DOHH2 (cell line): ENCODE results near the gene RNF217.

Experiments
- EZH2phosphoT487 ChIP-seq: fragments of 200-600 bp; sonication (generic); IDR thresholded peaks from 2 replicates; pipeline ENCODE4 v1.6.1; 2017; ENCODE audit warnings: borderline replicate concordance, mild to moderate bottlenecking, antibody characterized with exemption, low read length, moderate library complexity, mixed read lengths
- TF ChIP-seq, protein P1 (sequence below): fragments of 200-600 bp; sonication (generic); IDR thresholded peaks from one replicate; pipeline ENCODE4 v1.5.1; 2014; ENCODE audit warnings: antibody characterized with exemption, mild to moderate bottlenecking, low read depth, low read length; ENCODE audit not compliant: poor library complexity, severe bottlenecking

DNA sequence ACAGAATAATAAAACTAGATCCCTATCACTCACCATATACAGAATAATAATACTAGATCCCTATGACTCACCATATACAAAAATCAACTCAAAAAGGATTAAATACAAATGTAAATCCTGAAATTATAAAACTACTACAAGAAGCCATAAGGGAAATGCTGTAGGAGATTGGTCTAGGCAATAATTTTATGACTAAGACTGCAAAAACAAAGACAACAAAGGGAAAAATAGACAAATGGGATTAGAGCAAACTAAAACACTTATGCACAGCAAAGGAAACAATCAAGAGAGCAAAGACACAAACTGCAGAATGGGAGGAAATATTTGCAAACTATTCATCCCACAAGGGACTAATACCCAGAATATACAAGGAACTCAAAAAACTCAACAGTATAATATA lies 4.1 kb upstream of the RNF217 start:
- TF ChIP-seq, protein P1, sequence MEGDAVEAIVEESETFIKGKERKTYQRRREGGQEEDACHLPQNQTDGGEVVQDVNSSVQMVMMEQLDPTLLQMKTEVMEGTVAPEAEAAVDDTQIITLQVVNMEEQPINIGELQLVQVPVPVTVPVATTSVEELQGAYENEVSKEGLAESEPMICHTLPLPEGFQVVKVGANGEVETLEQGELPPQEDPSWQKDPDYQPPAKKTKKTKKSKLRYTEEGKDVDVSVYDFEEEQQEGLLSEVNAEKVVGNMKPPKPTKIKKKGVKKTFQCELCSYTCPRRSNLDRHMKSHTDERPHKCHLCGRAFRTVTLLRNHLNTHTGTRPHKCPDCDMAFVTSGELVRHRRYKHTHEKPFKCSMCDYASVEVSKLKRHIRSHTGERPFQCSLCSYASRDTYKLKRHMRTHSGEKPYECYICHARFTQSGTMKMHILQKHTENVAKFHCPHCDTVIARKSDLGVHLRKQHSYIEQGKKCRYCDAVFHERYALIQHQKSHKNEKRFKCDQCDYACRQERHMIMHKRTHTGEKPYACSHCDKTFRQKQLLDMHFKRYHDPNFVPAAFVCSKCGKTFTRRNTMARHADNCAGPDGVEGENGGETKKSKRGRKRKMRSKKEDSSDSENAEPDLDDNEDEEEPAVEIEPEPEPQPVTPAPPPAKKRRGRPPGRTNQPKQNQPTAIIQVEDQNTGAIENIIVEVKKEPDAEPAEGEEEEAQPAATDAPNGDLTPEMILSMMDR, result no peak
- no peak for TF ChIP-seq EZH2phosphoT487
